WERI-Rb-1 (cell line): ENCODE results near the gene CPA4.
"Not testable (repeated sequence)": the region's sequence is repeated elsewhere in the genome, so short reads cannot be mapped to it uniquely, and the experiment has no call there.

Experiments
- DNase-seq: peaks from one replicate; pipeline ENCODE4 v3.0.0-alpha.2; 2020
- H3K27ac ChIP-seq: fragments of 250-450 bp; sonication (Bioruptor Pico); 2 replicates; pipeline ENCODE4 v1.5.1; 2020; ENCODE audit warnings: mild to moderate bottlenecking, moderate library complexity
- H3K27me3 ChIP-seq: fragments of 250-450 bp; sonication (Bioruptor Pico); 2 replicates; pipeline ENCODE4 v1.5.1; 2021; ENCODE audit warnings: mild to moderate bottlenecking, low read depth, moderate library complexity; ENCODE audit not compliant: insufficient read depth, severe bottlenecking
- H3K36me3 ChIP-seq: fragments of 250-450 bp; sonication (Bioruptor Pico); 2 replicates; pipeline ENCODE4 v1.5.1; 2020; ENCODE audit warnings: mild to moderate bottlenecking, moderate library complexity
- H3K4me3 ChIP-seq: 2 replicates; pipeline ENCODE4 v1.5.1; 2011; ENCODE audit warnings: low read depth, mild to moderate bottlenecking, control low read depth, low read length
- H3K9me3 ChIP-seq: fragments of 250-450 bp; sonication (Bioruptor Pico); 2 replicates; pipeline ENCODE4 v1.5.1; 2021; ENCODE audit warnings: mild to moderate bottlenecking, moderate library complexity; ENCODE audit not compliant: severe bottlenecking
- CTCF ChIP-seq: IDR thresholded peaks from 2 replicates; pipeline ENCODE4 v1.5.1; 2011; ENCODE audit warnings: low read depth, mild to moderate bottlenecking, control low read depth, inconsistent platforms, low read length

The CPA4 gene

GRCh38 chr7:130292682-130293257 is at the start of gene CPA4:
CPA4 (plus strand) TSS chr7:130293161; CDS start chr7:130293181, 20 bp downstream.
- Histone ChIP-seq H3K9me3 (no peaks in the 10 kb centered on the region), H3K27me3 (no peaks in the 10 kb centered on the region), H3K36me3 (no peaks in the 10 kb centered on the region), H3K27ac (no peak within 1 kb of the TSS), H3K4me3 (no peak within 1 kb of the TSS)
- no peak for DNase-seq
- TF ChIP-seq CTCF = no peak

- H3K27me3 ChIP-seq, DNase-seq, H3K9me3 ChIP-seq, H3K27ac ChIP-seq, H3K36me3 ChIP-seq, H3K4me3 ChIP-seq: not testable (repeated sequence)
Observed at GRCh38 chr7:130243486-130243885, 49.5 kb upstream of the CPA4 start.

GRCh38 chr7:130246491-130246890 is 46.5 kb upstream of the CPA4 start:
- not testable (repeated sequence) for H3K27ac ChIP-seq, H3K27me3 ChIP-seq, H3K9me3 ChIP-seq, H3K36me3 ChIP-seq, DNase-seq, H3K4me3 ChIP-seq

GRCh38 chr7:130248842-130249241 is 44.1 kb upstream of the CPA4 start:
- not testable (repeated sequence) for H3K27ac ChIP-seq, H3K9me3 ChIP-seq, H3K36me3 ChIP-seq, DNase-seq, H3K4me3 ChIP-seq, H3K27me3 ChIP-seq

- not testable (repeated sequence) for H3K4me3 ChIP-seq, H3K27ac ChIP-seq, H3K27me3 ChIP-seq, H3K9me3 ChIP-seq, DNase-seq, H3K36me3 ChIP-seq
Observed at GRCh38 chr7:130249626-130250025, 43.3 kb upstream of the CPA4 start.

GRCh38 chr7:130254555-130254954 is 38.4 kb upstream of the CPA4 start:
- DNase-seq = no peak
- Histone ChIP-seq H3K27ac (no peak overlapping the region), H3K4me3 (no peak overlapping the region), H3K27me3 (no peaks in the 10 kb centered on the region), H3K36me3 (no peaks in the 10 kb centered on the region), H3K9me3 (peaks cover 14% of the 10 kb centered on the region)
- no peak for TF ChIP-seq CTCF

GRCh38 chr7:130256704-130257103 is 36.3 kb upstream of the CPA4 start:
- Histone ChIP-seq H3K27me3 (no peaks in the 10 kb centered on the region), H3K4me3 (no peak overlapping the region), H3K36me3 (no peaks in the 10 kb centered on the region), H3K27ac (no peak overlapping the region), H3K9me3 (peaks cover 14% of the 10 kb centered on the region)
- TF ChIP-seq CTCF = no peak
- no peak for DNase-seq

GRCh38 chr7:130258494-130259078 is 34.4 kb upstream of the CPA4 start:
- Histone ChIP-seq H3K27ac (no peak overlapping the region), H3K36me3 (no peaks in the 10 kb centered on the region), H3K9me3 (peaks cover 14% of the 10 kb centered on the region), H3K27me3 (no peaks in the 10 kb centered on the region), H3K4me3 (no peak overlapping the region)
- DNase-seq = no peak
- TF ChIP-seq CTCF = no peak
